RWPE1 (cell line): Measurements from ENCODE around the gene GDF11.

Experiments
- CTCF ChIA-PET: fragments of 350-600 bp; sonication (Branson Sonifier 250); formaldehyde crosslinking; extraction: SDS; loops from one replicate; lab custom pipeline; 2021; lab: Yijun Ruan, JAX
- POLR2A ChIA-PET: fragments of 400-600 bp; formaldehyde crosslinking; extraction: SDS; loops from one replicate; lab custom pipeline; 2020; ENCODE audit warnings: antibody characterized with exemption; ENCODE audit not compliant: low non-redundant PET; lab: Yijun Ruan, JAX
- DNase-seq: peaks from one replicate; pipeline ENCODE4 v3.0.0; 2012; ENCODE audit warnings: low spot score
- H3K27ac ChIP-seq: fragments of 450-650 bp; 2 replicates; pipeline ENCODE4 v1.5.1; 2017
- TF ChIP-seq, protein P1 (sequence below): fragments of 450-650 bp; conservative IDR thresholded peaks from 2 replicates; pipeline ENCODE4 v1.5.1; 2017; ENCODE audit warnings: low read depth, mild to moderate bottlenecking

The GDF11 gene

GRCh38 chr12:55743406-55744339, 751 bp downstream of the GDF11 start:
- POLR2A ChIA-PET, result no interaction called here
- CTCF ChIA-PET, result interaction anchor here (0.6 kb wide), 1 partner anchor 559 kb away, joined by 5 read pairs; no protein-coding TSS in a partner anchor
- peak; percentile 46 for DNase-seq
- H3K27ac ChIP-seq, result peak overlapping the region; percentile 83
- TF ChIP-seq, protein P1, sequence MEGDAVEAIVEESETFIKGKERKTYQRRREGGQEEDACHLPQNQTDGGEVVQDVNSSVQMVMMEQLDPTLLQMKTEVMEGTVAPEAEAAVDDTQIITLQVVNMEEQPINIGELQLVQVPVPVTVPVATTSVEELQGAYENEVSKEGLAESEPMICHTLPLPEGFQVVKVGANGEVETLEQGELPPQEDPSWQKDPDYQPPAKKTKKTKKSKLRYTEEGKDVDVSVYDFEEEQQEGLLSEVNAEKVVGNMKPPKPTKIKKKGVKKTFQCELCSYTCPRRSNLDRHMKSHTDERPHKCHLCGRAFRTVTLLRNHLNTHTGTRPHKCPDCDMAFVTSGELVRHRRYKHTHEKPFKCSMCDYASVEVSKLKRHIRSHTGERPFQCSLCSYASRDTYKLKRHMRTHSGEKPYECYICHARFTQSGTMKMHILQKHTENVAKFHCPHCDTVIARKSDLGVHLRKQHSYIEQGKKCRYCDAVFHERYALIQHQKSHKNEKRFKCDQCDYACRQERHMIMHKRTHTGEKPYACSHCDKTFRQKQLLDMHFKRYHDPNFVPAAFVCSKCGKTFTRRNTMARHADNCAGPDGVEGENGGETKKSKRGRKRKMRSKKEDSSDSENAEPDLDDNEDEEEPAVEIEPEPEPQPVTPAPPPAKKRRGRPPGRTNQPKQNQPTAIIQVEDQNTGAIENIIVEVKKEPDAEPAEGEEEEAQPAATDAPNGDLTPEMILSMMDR, result no peak

GRCh38 chr12:55744340-55745030, 1.6 kb downstream of the GDF11 start:
- peak overlapping the region; percentile 83 for H3K27ac ChIP-seq
- CTCF ChIA-PET, result interaction anchor here (0.6 kb wide), 1 partner anchor 559 kb away, joined by 5 read pairs; no protein-coding TSS in a partner anchor
- TF ChIP-seq, protein P1, result no peak
- POLR2A ChIA-PET, result interaction anchor here (0.6 kb wide), 1 partner anchor 20 kb away, joined by 19 read pairs; no protein-coding TSS in a partner anchor
- DNase-seq, result no peak

GRCh38 chr12:55745361-55746173, 2.6 kb downstream of the GDF11 start:
- TF ChIP-seq, protein P1, result no peak
- POLR2A ChIA-PET, result no interaction called here
- H3K27ac ChIP-seq, result peak overlapping the region; percentile 38
- DNase-seq, result no peak
- CTCF ChIA-PET, result no interaction called here

DNA sequence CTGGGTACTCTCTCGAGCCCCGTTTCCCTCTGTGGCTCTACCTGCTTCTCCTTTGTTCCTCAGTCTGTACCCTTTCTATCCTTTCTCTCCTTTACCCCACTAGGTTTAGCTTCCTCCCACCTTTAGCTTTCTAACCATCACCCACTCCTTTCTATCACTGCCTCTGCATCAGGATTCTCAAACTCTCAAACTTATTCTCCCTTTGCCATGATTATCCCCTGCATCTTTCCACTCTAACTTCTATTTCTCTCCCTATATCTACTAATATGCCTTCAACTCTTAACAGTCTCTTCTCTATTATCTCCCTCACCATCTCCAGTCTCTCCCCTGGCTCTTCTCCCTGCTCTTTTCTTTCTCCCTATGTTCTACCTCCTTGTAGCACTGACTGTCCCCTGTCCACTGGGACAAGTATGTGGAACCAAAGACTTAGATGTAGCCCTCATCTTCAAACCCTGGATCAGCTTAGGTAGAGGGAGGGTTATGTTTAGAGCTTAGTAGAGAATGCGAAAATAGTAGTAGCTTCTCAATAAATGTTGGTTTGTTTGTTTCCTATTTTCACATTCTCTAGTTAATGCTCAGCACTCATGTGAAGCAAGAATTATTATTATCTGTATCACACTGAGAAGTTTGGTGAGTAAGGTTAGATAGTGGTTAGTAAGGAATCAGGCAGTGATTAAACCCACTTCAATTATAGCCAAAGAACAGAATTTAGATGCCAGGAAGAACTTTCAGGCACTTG, 3.4 kb downstream of the GDF11 start:
- TF ChIP-seq, protein P1, result no peak
- H3K27ac ChIP-seq, result peak overlapping the region; percentile 38
- ChIA-PET POLR2A (no interaction called here), CTCF (interaction anchor here (0.6 to 0.8 kb wide), 3 partner anchors 11 to 892 kb away, joined by 4 to 7 read pairs (median 4); no protein-coding TSS in a partner anchor)
- DNase-seq, result no peak

DNA sequence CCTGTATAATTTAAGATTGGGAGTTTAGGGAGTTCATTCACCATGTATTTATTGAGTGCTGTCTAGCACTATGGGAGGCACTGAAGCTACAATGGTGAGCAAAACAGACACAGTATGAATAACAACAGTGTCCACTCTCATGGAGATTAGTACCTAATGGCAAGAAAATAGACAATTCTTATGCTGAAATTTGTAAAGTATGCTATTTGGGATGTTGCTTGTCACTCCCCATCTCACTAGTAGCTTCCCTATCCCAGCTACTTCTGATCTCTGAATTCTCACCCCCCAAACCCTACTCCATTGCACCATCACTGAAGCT, 4.0 kb downstream of the GDF11 start:
- TF ChIP-seq, protein P1, result no peak
- H3K27ac ChIP-seq, result no peak overlapping the region
- DNase-seq, result no peak
- CTCF ChIA-PET, result interaction anchor here (0.6 to 0.8 kb wide), 3 partner anchors 10 to 891 kb away, joined by 4 to 7 read pairs (median 4); no protein-coding TSS in a partner anchor
- POLR2A ChIA-PET, result no interaction called here
